Neural progenitor cell (in vitro differentiated cells): ENCODE results near the gene USP46.

ENCODE experiments used
- EZH2 ChIP-seq: fragments of 200-600 bp; sonication (generic); IDR thresholded peaks from 2 replicates; pipeline ENCODE4 v1.6.1; 2017; ENCODE audit warnings: antibody characterized with exemption, mild to moderate bottlenecking, moderate library complexity
- EZH2phosphoT487 ChIP-seq: fragments of 200-600 bp; sonication (generic); IDR thresholded peaks from 2 replicates; pipeline ENCODE4 v1.6.1; 2017; ENCODE audit warnings: antibody characterized with exemption
- TF ChIP-seq, protein P1 (sequence below): fragments of 200-600 bp; sonication (generic); IDR thresholded peaks from 2 replicates; pipeline ENCODE4 v1.5.1; 2017; ENCODE audit warnings: antibody characterized with exemption, mild to moderate bottlenecking

DNA sequence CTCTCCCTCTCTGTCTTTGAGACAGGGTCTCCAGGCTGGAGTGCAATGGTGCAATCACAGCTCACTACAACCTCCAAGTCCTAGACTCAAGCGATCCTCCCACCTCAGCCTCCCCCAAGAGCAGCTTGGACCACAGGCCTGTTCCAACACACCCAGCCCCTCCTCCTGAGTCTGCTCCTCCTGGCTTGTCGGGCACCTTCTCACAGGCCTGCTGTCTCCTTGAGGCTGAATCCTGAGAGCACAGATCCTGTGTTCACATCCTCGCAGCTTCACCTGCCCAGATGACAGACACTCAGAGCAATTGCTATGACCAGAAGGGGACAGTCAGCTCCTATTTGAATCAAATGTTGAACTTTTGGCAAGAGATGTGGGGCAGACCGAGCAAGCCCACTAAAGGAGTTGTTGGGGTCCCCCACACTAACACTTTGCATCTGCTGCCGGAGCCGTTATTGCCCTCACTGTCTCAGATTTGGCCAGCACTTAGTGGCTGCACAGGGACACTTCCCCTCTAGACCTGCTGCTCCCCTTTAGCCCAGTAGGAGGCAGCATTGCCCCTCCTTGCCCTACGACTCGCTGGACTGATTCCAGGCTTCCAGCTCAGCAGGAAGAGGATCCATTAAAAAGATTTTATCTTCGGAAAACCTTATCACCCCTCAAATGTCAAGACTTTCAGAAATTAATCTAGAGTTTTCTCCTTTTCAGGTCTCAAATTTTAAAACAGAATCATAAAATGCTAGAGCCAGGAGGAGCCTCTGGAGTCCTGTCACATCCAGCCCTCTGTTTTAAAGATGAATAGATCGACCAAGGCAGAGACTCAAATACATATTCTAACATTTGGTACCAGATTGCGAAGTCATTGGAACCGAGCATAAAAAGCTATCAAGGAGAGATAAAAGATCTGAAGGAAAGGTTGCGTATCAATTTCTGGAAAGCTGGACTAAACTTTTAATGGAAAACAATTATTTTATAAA is 113.7 kb downstream of the USP46 start:
- TF ChIP-seq, protein P1, sequence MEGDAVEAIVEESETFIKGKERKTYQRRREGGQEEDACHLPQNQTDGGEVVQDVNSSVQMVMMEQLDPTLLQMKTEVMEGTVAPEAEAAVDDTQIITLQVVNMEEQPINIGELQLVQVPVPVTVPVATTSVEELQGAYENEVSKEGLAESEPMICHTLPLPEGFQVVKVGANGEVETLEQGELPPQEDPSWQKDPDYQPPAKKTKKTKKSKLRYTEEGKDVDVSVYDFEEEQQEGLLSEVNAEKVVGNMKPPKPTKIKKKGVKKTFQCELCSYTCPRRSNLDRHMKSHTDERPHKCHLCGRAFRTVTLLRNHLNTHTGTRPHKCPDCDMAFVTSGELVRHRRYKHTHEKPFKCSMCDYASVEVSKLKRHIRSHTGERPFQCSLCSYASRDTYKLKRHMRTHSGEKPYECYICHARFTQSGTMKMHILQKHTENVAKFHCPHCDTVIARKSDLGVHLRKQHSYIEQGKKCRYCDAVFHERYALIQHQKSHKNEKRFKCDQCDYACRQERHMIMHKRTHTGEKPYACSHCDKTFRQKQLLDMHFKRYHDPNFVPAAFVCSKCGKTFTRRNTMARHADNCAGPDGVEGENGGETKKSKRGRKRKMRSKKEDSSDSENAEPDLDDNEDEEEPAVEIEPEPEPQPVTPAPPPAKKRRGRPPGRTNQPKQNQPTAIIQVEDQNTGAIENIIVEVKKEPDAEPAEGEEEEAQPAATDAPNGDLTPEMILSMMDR, result peak; percentile 93
- TF ChIP-seq EZH2 (no peak), EZH2phosphoT487 (no peak)
